Measurements from ENCODE around the gene PPARA.

- TF ChIP-seq CTCF (conservative IDR thresholded peaks at IDR 0.05; ENCODE audit: low read depth, low read length) (no peak), EZH2phosphoT487 (IDR thresholded peaks at IDR 0.05; ENCODE audit: borderline replicate concordance, low read length) (no peak), EZH2 (IDR thresholded peaks at IDR 0.05; ENCODE audit: low read length, unreplicated experiment) (no peak)
These were observed 90.2 kb downstream of the PPARA start for GRCh38 chr22:46240506-46240905.
